ENCODE measurements around the gene LAMC1.

LAMC1 gene

DNA sequence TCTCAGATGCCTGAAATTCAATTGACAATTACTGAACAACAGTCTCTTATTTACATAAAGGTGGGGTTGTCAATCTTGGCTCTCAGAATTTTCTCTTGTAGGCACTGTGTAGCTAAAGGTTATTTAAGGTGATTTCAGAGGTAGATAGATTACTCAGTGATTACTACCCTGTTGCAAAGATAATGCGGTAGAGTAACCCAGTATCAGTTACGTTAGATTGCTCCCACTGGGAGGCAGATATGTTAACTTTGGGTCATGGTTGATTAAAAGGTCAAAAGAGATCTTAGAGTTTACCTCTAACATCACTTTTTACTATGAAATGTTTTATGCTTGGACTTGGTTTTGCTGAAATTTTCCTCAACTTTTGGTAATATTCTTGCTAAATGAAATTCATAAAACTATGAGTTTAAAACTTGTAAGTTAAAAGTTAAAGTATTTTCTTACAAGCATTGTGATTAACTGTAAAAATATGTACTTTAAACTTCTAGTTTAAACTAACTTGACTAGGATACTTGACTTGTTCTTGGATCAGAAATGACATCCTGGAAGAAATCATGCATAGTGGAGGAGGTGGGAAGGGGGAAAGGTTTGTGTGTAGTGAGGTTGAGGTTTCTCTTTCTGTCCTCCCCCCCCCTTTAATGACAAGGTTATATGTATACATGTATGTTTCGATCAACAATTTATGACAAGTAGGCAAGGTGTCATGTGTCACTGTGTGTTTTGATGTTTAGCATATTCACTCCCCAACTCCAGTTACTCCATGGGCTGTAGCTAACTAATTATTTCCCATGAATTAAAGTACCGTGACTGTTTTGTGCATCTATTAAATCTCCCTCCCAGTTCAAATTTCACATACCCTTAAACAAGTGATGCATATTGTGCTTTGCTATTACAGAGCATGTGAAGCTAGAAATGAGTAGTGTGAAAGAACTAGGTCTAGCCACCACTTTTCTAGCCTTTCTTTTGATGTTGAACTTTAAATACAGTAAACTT, 2.9 kb downstream of the LAMC1 start (continued):
- TF ChIP-seq ZNF768 (tag by site-specific recombination; IDR thresholded peaks at IDR 0.05) (no peak), ZNF146 (tag by site-specific recombination; IDR thresholded peaks at IDR 0.05) (peak; percentile 35), ZNF658 (tag by site-specific recombination; IDR thresholded peaks at IDR 0.05) (no peak), ZNF48 (tag by site-specific recombination; IDR thresholded peaks at IDR 0.05) (no peak; the same call in 1 of the 2 replicates), ZNF549 (tag by site-specific recombination; IDR thresholded peaks at IDR 0.05) (0 out of 2 replicates have a peak, but pooled peaks have one; percentile 27), ZBTB6 (tag by site-specific recombination; IDR thresholded peaks at IDR 0.05) (no peak), ZSCAN4 (tag by site-specific recombination; IDR thresholded peaks at IDR 0.05) (no peak), YY2 (tag by site-specific recombination; IDR thresholded peaks at IDR 0.05) (no peak), ZNF600 (tag by site-specific recombination; IDR thresholded peaks at IDR 0.05) (peak; percentile 47; the same call in 1 of the 2 replicates), ZNF18 (tag by site-specific recombination; IDR thresholded peaks at IDR 0.05) (peak; percentile 72; the same call in 1 of the 2 replicates), ZNF311 (tag by site-specific recombination; IDR thresholded peaks at IDR 0.05; ENCODE audit: borderline replicate concordance) (no peak), ZNF660 (tag by site-specific recombination; IDR thresholded peaks at IDR 0.05) (peak; percentile 50), KLF7 (tag by site-specific recombination; IDR thresholded peaks at IDR 0.05; ENCODE audit: borderline replicate concordance) (no peak; the same call in 1 of the 2 replicates), KLF1 (tag by site-specific recombination; IDR thresholded peaks at IDR 0.05) (peak; percentile 76), ZBTB21 (tag by site-specific recombination; IDR thresholded peaks at IDR 0.05) (no peak), BCL11A (tag by site-specific recombination; IDR thresholded peaks at IDR 0.05; ENCODE audit: low read depth) (peak; percentile 94), ZNF433 (tag by site-specific recombination; IDR thresholded peaks at IDR 0.05; ENCODE audit: low read depth) (no peak)
- TF ChIP-seq, protein P1, sequence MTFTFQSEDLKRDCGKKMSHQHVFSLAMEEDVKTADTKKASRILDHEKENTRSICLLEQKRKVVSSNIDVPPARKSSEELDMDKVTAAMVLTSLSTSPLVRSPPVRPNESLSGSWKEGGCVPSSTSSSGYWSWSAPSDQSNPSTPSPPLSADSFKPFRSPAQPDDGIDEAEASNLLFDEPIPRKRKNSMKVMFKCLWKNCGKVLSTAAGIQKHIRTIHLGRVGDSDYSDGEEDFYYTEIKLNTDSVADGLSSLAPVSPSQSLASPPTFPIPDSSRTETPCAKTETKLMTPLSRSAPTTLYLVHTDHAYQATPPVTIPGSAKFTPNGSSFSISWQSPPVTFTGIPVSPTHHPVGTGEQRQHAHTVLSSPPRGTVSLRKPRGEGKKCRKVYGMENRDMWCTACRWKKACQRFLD (tag by site-specific recombination; IDR thresholded peaks at IDR 0.05), result no peak

DNA sequence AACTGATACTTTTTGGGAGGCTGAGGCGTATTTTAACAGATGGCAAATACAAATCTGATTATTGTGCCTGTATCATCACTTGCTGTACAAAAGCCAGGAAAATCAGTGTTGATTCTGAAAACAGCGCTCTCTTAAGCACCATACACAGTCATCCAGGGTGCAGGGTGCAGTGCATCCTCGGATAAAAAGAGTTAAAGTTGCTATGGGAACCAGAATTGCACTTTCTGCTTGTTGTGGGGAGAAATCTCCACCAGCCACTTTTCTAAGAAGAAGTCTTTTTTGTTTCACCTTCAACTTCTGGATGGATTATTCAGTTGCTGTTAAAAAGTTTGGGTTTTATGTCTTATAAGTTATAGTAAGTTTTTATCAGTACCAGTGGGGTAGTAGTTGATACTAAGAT, 3.8 kb downstream of the LAMC1 start:
- H3K4me1 ChIP-seq (ENCODE audit: control insufficient read depth, insufficient read depth, low read length), result peaks cover 23% of the 10 kb centered on the region
- H3K4me3 ChIP-seq (ENCODE audit: low read depth, low read length), result no peak overlapping the region
- ChIA-PET CTCF (interaction anchor here (0.6 to 1.3 kb wide), 6 partner anchors 9 to 208 kb away, joined by 3 to 6 read pairs (median 4); no protein-coding TSS in a partner anchor), POLR2A (interaction anchor here (1.1 to 1.2 kb wide), 2 partner anchors 44 to 62 kb away, joined by 3 to 5 read pairs; no protein-coding TSS in a partner anchor)
- H3K9me3 ChIP-seq (ENCODE audit: control insufficient read depth, insufficient read depth, low read depth, low read length), result no peaks in the 10 kb centered on the region
- no peak overlapping the region for H3K27ac ChIP-seq (ENCODE audit: extremely low read depth, low read depth, low read length)
- H3K36me3 ChIP-seq (ENCODE audit: control insufficient read depth in 2 of 2, insufficient read depth in 1 of 2, low read length in 2 of 2), result peaks cover 0 to 4% of the 10 kb centered on the region in 2 experiments; a peak in 1 of 3 replicates
- no peak for TF ChIP-seq ZNF837 (tag by site-specific recombination; IDR thresholded peaks at IDR 0.05)
- TF ChIP-seq ZNF202 (tag by site-specific recombination; IDR thresholded peaks at IDR 0.05; ENCODE audit: borderline replicate concordance), result no peak
- TF ChIP-seq PRDM1 (tag by site-specific recombination; IDR thresholded peaks at IDR 0.05), result peak; percentile 68

Measured in HEK293 (cell line).